HepG2 (cell line): ENCODE results near the gene ADGRG1. TPM values are rescaled to one million over a fixed set of nuclear protein-coding genes. Genes with fewer than 3 reads are reported as not detected.

Experiments
- CCAR2 ChIP-seq: fragments of 200-400 bp; formaldehyde crosslinking; optimal IDR thresholded peaks from 2 replicates; pipeline ENCODE3; 2018; ENCODE audit warnings: low read depth, mild to moderate bottlenecking, low read length, moderate library complexity
- GLI4 ChIP-seq: sonication (generic); formaldehyde crosslinking; IDR thresholded peaks from 2 replicates; pipeline ENCODE4 v1.5.1; 2020; ENCODE audit warnings: missing genetic modification reagents, mild to moderate bottlenecking, moderate library complexity, borderline replicate concordance
- JUND ChIP-seq: sonication (generic); formaldehyde crosslinking; IDR thresholded peaks from 2 replicates; pipeline ENCODE4 v1.8.0; 2022; ENCODE audit warnings: mild to moderate bottlenecking, missing genetic modification reagents
- KLF15 ChIP-seq: sonication (generic); formaldehyde crosslinking; IDR thresholded peaks from 2 replicates; pipeline ENCODE4 v1.8.1; 2023; ENCODE audit warnings: borderline replicate concordance, mild to moderate bottlenecking, inconsistent platforms, missing genetic modification reagents, mixed read lengths
- MED8 ChIP-seq: sonication (generic); formaldehyde crosslinking; IDR thresholded peaks from 2 replicates; pipeline ENCODE4 v1.8.1; 2023; ENCODE audit warnings: mild to moderate bottlenecking, missing genetic modification reagents; ENCODE audit not compliant: insufficient replicate concordance
- NAIF1 ChIP-seq: sonication (generic); formaldehyde crosslinking; IDR thresholded peaks from 2 replicates; pipeline ENCODE4 v1.5.0; 2020; ENCODE audit warnings: mild to moderate bottlenecking, missing genetic modification reagents, borderline replicate concordance
- NFIB ChIP-seq: sonication (generic); formaldehyde crosslinking; IDR thresholded peaks from 2 replicates; pipeline ENCODE4 v1.9.0; 2021; ENCODE audit warnings: missing genetic modification reagents, mild to moderate bottlenecking, borderline replicate concordance
- PTBP1 ChIP-seq: fragments of 200-400 bp; formaldehyde crosslinking; IDR thresholded peaks from 2 replicates; pipeline ENCODE4 v1.6.1; 2018; ENCODE audit warnings: low read length, low read depth; ENCODE audit not compliant: poor library complexity, severe bottlenecking
- SAFB2 ChIP-seq: sonication (generic); formaldehyde crosslinking; IDR thresholded peaks from 2 replicates; pipeline ENCODE4 v1.5.1; 2020; ENCODE audit warnings: missing genetic modification reagents, low read depth, mild to moderate bottlenecking, borderline replicate concordance
- TBL1XR1 ChIP-seq: fragments of 150-350 bp; IDR thresholded peaks from 2 replicates; pipeline ENCODE4 v1.6.1; 2014; ENCODE audit warnings: borderline replicate concordance, low read length; ENCODE audit not compliant: partially characterized antibody
- ZBTB1 ChIP-seq: sonication (generic); formaldehyde crosslinking; IDR thresholded peaks from 2 replicates; pipeline ENCODE4 v1.4.0; 2020; ENCODE audit warnings: missing genetic modification reagents, borderline replicate concordance
- ZFP1 ChIP-seq: IDR thresholded peaks from 2 replicates; pipeline ENCODE4 v1.6.1; 2016
- ZFP62 ChIP-seq: sonication (generic); formaldehyde crosslinking; IDR thresholded peaks from 2 replicates; pipeline ENCODE4 v1.4.0; 2020; ENCODE audit warnings: missing genetic modification reagents
- ZNF232 ChIP-seq: sonication (generic); formaldehyde crosslinking; IDR thresholded peaks from 2 replicates; pipeline ENCODE4 v1.4.0; 2020; ENCODE audit warnings: missing genetic modification reagents, borderline replicate concordance
- ZNF644 ChIP-seq: IDR thresholded peaks from 2 replicates; pipeline ENCODE4 v1.6.1; 2016; ENCODE audit warnings: low read depth
- ZSCAN29 ChIP-seq: sonication (generic); formaldehyde crosslinking; conservative IDR thresholded peaks from 2 replicates; pipeline ENCODE4 v1.4.0; 2020; ENCODE audit warnings: mild to moderate bottlenecking, missing genetic modification reagents
- polyA plus RNA-seq, 8 experiments: library from polyadenylated mRNA; depleted of rRNA in 3 of 8; stranded (reverse) in 7 of 8; unstranded in 1 of 8; fragments of >200 nt; fragmentation: Illumina TruSeq in 4 of 8; extraction: Trizol in 4 of 8; gene quantifications; 2 replicates each; pipeline versions ENCODE4 v1.2.1 to v1.2.3, GENCODE V29; 2011 to 2016; ENCODE audit warnings: low read depth in 4 of 8, missing spikeins in 1 of 8, mixed read lengths in 1 of 8; ENCODE audit not compliant: insufficient read depth in 1 of 8
- total RNA-seq, 5 experiments: library from RNA; depleted of rRNA; stranded (reverse); fragments of >200 nt; fragmentation: Illumina TruSeq; extraction: Trizol; gene quantifications; 2 replicates each; pipeline ENCODE4 v1.2.3, GENCODE V29; 2016; ENCODE audit warnings: low read depth in 1 of 5
- TF ChIP-seq, protein P1 (sequence below): sonication (generic); formaldehyde crosslinking; IDR thresholded peaks from 2 replicates; pipeline ENCODE4 v1.8.0; 2022; ENCODE audit warnings: missing genetic modification reagents, mild to moderate bottlenecking, moderate library complexity, borderline replicate concordance
- TF ChIP-seq, protein P2 (sequence below): sonication (generic); formaldehyde crosslinking; IDR thresholded peaks from 2 replicates; pipeline ENCODE4 v1.4.0; 2020; ENCODE audit warnings: missing genetic modification reagents
- TF ChIP-seq, protein P3 (sequence below): sonication (generic); formaldehyde crosslinking; IDR thresholded peaks from 2 replicates; pipeline ENCODE4 v1.4.0; 2020; ENCODE audit warnings: missing genetic modification reagents, mild to moderate bottlenecking, borderline replicate concordance
- TF ChIP-seq, protein P4 (sequence below): sonication (generic); formaldehyde crosslinking; IDR thresholded peaks from 2 replicates; pipeline ENCODE4 v1.5.0; 2020; ENCODE audit warnings: missing genetic modification reagents

The ADGRG1 gene
- total and polyA plus RNA-seq, 2 of the 13 experiments (the other 11 are each of a cell fraction or from before 2014, with no cell fraction given): 2.7 to 5.9 TPM

DNA sequence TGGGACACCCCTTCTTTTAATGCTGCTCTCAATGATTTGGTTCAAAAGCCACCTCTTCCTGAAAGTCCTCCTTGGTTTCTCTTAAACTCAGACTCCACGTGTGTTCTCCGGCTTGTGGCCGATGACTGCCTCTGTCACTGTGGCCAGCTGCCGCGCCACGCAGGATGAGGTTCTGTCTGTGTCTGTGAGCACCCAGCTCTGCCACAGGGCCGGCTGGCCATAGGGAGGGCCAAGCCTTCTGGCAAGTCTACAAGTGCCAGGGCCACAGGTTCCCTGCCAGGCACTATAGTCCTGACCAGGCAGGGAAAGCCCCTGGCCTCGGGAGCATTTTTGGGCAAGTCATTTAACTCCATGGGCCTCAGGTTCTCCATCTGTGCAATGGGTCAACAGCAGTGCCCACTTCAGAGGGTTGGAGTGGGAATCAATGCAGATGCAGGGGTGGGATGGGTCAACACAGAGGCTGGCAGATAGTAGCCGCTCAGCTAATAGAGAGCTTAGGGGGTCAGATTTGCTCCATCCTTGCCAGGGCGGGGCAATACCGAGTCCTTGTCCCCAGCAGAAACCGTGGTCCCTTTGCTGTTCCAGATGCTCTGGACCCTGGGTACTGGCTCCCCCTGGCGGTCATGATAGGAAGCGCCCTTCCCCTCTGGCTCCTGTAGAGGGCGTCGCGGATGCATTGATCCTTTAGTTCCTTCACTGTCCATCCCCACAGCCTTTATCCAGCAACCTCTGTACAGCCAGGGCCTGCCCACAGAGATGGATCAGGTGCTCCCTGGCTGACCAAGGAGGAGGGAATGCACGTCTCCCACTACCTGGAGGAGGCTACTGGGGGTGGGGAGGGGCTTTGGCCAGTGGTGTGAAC, 20.4 kb downstream of the ADGRG1 start (continued):
- peak; percentile 96; the same call in 1 of the 2 replicates for TF ChIP-seq ZNF232
- TF ChIP-seq ZFP1 (CRISPR knock-in tag): 0 out of 2 replicates have a peak, but pooled peaks have one; percentile 20
- 0 out of 2 replicates have a peak, but pooled peaks have one; percentile 12 for TF ChIP-seq GLI4 (CRISPR knock-in tag)
- TF ChIP-seq ZBTB1 (CRISPR knock-in tag): no peak
- TF ChIP-seq ZFP62: no peak
- no peak for TF ChIP-seq ZNF644 (CRISPR knock-in tag)
- TF ChIP-seq, protein P1, sequence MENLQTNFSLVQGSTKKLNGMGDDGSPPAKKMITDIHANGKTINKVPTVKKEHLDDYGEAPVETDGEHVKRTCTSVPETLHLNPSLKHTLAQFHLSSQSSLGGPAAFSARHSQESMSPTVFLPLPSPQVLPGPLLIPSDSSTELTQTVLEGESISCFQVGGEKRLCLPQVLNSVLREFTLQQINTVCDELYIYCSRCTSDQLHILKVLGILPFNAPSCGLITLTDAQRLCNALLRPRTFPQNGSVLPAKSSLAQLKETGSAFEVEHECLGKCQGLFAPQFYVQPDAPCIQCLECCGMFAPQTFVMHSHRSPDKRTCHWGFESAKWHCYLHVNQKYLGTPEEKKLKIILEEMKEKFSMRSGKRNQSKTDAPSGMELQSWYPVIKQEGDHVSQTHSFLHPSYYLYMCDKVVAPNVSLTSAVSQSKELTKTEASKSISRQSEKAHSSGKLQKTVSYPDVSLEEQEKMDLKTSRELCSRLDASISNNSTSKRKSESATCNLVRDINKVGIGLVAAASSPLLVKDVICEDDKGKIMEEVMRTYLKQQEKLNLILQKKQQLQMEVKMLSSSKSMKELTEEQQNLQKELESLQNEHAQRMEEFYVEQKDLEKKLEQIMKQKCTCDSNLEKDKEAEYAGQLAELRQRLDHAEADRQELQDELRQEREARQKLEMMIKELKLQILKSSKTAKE (CRISPR knock-in tag): no peak
- no peak for TF ChIP-seq MED8
- TF ChIP-seq SAFB2 (CRISPR knock-in tag): no peak; the same call in 1 of the 2 replicates
- TF ChIP-seq CCAR2: peak; percentile 36
- TF ChIP-seq, protein P2, sequence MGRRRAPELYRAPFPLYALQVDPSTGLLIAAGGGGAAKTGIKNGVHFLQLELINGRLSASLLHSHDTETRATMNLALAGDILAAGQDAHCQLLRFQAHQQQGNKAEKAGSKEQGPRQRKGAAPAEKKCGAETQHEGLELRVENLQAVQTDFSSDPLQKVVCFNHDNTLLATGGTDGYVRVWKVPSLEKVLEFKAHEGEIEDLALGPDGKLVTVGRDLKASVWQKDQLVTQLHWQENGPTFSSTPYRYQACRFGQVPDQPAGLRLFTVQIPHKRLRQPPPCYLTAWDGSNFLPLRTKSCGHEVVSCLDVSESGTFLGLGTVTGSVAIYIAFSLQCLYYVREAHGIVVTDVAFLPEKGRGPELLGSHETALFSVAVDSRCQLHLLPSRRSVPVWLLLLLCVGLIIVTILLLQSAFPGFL (CRISPR knock-in tag): no peak
- TF ChIP-seq, protein P3, sequence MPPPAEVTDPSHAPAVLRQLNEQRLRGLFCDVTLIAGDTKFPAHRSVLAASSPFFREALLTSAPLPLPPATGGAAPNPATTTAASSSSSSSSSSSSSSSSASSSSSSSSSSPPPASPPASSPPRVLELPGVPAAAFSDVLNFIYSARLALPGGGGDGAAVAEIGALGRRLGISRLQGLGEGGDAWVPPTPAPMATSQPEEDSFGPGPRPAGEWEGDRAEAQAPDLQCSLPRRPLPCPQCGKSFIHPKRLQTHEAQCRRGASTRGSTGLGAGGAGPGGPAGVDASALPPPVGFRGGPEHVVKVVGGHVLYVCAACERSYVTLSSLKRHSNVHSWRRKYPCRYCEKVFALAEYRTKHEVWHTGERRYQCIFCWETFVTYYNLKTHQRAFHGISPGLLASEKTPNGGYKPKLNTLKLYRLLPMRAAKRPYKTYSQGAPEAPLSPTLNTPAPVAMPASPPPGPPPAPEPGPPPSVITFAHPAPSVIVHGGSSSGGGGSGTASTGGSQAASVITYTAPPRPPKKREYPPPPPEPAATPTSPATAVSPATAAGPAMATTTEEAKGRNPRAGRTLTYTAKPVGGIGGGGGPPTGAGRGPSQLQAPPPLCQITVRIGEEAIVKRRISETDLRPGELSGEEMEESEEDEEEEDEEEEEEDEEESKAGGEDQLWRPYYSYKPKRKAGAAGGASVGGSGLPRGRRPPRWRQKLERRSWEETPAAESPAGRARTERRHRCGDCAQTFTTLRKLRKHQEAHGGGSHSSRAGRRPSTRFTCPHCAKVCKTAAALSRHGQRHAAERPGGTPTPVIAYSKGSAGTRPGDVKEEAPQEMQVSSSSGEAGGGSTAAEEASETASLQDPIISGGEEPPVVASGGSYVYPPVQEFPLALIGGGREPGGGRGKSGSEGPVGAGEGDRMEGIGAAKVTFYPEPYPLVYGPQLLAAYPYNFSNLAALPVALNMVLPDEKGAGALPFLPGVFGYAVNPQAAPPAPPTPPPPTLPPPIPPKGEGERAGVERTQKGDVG (CRISPR knock-in tag): peak; percentile 78; the same call in 1 of the 2 replicates
- TF ChIP-seq PTBP1: no peak
- no peak for TF ChIP-seq NFIB (CRISPR knock-in tag)
- TF ChIP-seq JUND: no peak
- TF ChIP-seq, protein P4, sequence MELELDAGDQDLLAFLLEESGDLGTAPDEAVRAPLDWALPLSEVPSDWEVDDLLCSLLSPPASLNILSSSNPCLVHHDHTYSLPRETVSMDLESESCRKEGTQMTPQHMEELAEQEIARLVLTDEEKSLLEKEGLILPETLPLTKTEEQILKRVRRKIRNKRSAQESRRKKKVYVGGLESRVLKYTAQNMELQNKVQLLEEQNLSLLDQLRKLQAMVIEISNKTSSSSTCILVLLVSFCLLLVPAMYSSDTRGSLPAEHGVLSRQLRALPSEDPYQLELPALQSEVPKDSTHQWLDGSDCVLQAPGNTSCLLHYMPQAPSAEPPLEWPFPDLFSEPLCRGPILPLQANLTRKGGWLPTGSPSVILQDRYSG (CRISPR knock-in tag): peak; percentile 45; the same call in 1 of the 2 replicates
- no peak for TF ChIP-seq NAIF1
- peak; percentile 61 for TF ChIP-seq TBL1XR1
- TF ChIP-seq KLF15 (CRISPR knock-in tag): no peak
- TF ChIP-seq ZSCAN29 (CRISPR knock-in tag): 0 out of 2 replicates have a peak, but pooled peaks have one; percentile 74
